Heart right ventricle (tissue), 16 donors: ENCODE results near the gene LHX4. TPM values are rescaled to one million over a fixed set of nuclear protein-coding genes. Genes with fewer than 3 reads are reported as not detected.
"Not testable (repeated sequence)": the region's sequence is repeated elsewhere in the genome, so short reads cannot be mapped to it uniquely, and the experiment has no call there.

Experiments
- ATAC-seq, 8 donors: fragments of 200-7000 bp; cut with Tn5 transposase; one replicate each; pipeline ENCODE4 v1.9.1; 2020; ENCODE audit warnings: mild to moderate bottlenecking in 8 of 8, moderate library complexity in 8 of 8, moderate number of reproducible peaks in 1 of 8
- DNase-seq, 2 donors: peaks; one replicate each; pipeline ENCODE4 v3.0.0-alpha.2; 2020
- H3K27ac ChIP-seq, 10 donors: fragments of 200-600 bp; sonication (generic) in 2 of 10; one replicate each; pipeline versions ENCODE4 v1.5.0 to v1.8.0; 2020 to 2022; ENCODE audit warnings: mild to moderate bottlenecking in 3 of 10
- H3K27me3 ChIP-seq, 7 donors: fragments of 200-600 bp; one replicate each; pipeline ENCODE4 v1.8.0; 2021 to 2022; ENCODE audit warnings: mild to moderate bottlenecking in 2 of 7
- H3K36me3 ChIP-seq, 9 donors: fragments of 200-600 bp; sonication (generic) in 1 of 9; one replicate each; pipeline versions ENCODE4 v1.5.0 to v1.8.0; 2020 to 2022; ENCODE audit warnings: mild to moderate bottlenecking in 2 of 9
- H3K4me1 ChIP-seq, 9 donors: fragments of 200-600 bp; sonication (generic) in 1 of 9; one replicate each; pipeline versions ENCODE4 v1.5.0 to v1.8.0; 2020 to 2022; ENCODE audit warnings: mild to moderate bottlenecking in 4 of 9
- H3K4me3 ChIP-seq, 10 donors: fragments of 200-600 bp; sonication (generic) in 2 of 10; one replicate each; pipeline versions ENCODE4 v1.5.0 to v1.8.0; 2020 to 2022; ENCODE audit warnings: mild to moderate bottlenecking in 7 of 10, moderate library complexity in 2 of 10
- H3K9me3 ChIP-seq, 11 donors: fragments of 200-600 bp in 10 of 11; sonication (generic) in 2 of 11; one replicate each; pipeline versions ENCODE4 v1.5.0 to v1.8.0; 2013 to 2022; ENCODE audit warnings: mild to moderate bottlenecking in 2 of 11, control low read depth in 1 of 11, moderate library complexity in 1 of 11
- CTCF ChIP-seq, 9 donors: fragments of 200-600 bp; sonication (generic) in 2 of 9; IDR thresholded peaks; one replicate each; pipeline versions ENCODE4 v1.5.0 to v1.8.0; 2021 to 2022; ENCODE audit warnings: antibody characterized with exemption in 9 of 9, mild to moderate bottlenecking in 5 of 9, moderate library complexity in 1 of 9
- WGBS, 2 donors: extraction: QIAGEN DNeasy Blood & Tissue Kit; methylation state at CpG; one replicate each; pipeline ENCODE4 v1.1.7; 2013; ENCODE audit warnings: inconsistent platforms in 1 of 2; 5-methylcytosine and 5-hydroxymethylcytosine counted together
- intact Hi-C, 10 donors: fragments of 100-400 bp; cut with DNase I; formaldehyde crosslinking; loops; one replicate each; pipeline versions ENCODE4 v1.11.1 to v1.14.2; 2022
- polyA plus RNA-seq, 2 donors: library from polyadenylated mRNA; stranded (reverse); fragments of 200-250 nt; gene quantifications; one replicate each; pipeline ENCODE4 v1.2.3, GENCODE V29; 2013
- total RNA-seq, 10 donors: library from RNA; stranded (reverse); fragmentation: NEBNext Ultra II Directional in 3 of 10; extraction: Animal tissue kit (Norgen Biotek cat#: 25700) in 3 of 10; gene quantifications; one replicate each; pipeline versions ENCODE4 v1.2.1 to v1.2.4, GENCODE V29; 2021 to 2023
- donor health status: Arrhythmogenic right ventricular cardiomyopathy.
- donor health status: ischemic (EF 13 %, LVEDD 7.1; RV severe dilation, severe dysfunction).
- donor health status: healthy with polysubstance abuse.
- donor health status: DM: no; HTN: yes; CAD: no.
- donor health status: DM: no; HTN: no; CAD: no.
- donor health status: ischemic (EF 25% LVEDD 6.9; RV normal size, moderate dysfunction).
- donor health status: ischemic (EF 25% LVEDD 5.7; RV mildly dilated, moderate dysfunction).
- donor health status: healthy.
- donor health status: DM: yes; HTN: yes; CAD: no.
- donor health status: Ischemic cardiomyopathy.
- donor health status: ischemic (EF 35%, LVEDD 5.7; RV mildly dilated, moderate dysfunction).
- donor health status: nonischemic (EF 11% LVEDD 7.7; RV severe dilation, severe dysfunction).
- donor health status: DM: yes; HTN: yes; CAD: no.
- donor health status: PGD.
- donor health status: ischemic (EF 29% LVEDD 5.4; RV normal size, mild dysfunction).
- donor health status: nonischemic (EF 23%, LVEDD 6.1; RV moderate dilation, normal function).

LHX4 gene
- total and polyA plus RNA-seq, 12 donors, result under 0.01 TPM; not detected in 11

- DNase-seq, result no peak
- intact Hi-C loops, result loop anchor here in 1 of 10 donors (10.0 kb wide), 1 partner anchor 216 kb away; no protein-coding TSS in a partner anchor
- no peaks in the 10 kb centered on the region for H3K4me1 ChIP-seq
- peaks cover 0 to 51% (median 7%) of the 10 kb centered on the region in 9 donors for H3K36me3 ChIP-seq
- no peaks in the 10 kb centered on the region for H3K27me3 ChIP-seq
- H3K4me3 ChIP-seq, result no peak overlapping the region
- no peaks in the 10 kb centered on the region for H3K9me3 ChIP-seq
- no peak for ATAC-seq
- no peak for TF ChIP-seq CTCF (IDR thresholded peaks at IDR 0.05)
- H3K27ac ChIP-seq, result no peak overlapping the region
- 89% methylated on average over 12 of the region's 12 CpGs for WGBS, 2 donors
Measured at GRCh38 chr1:180199018-180199417, 31.0 kb upstream of the LHX4 start.

GRCh38 chr1:180201451-180202200 is 28.4 kb upstream of the LHX4 start:
- no peaks in the 10 kb centered on the region for H3K9me3 ChIP-seq
- H3K4me1 ChIP-seq, result no peaks in the 10 kb centered on the region
- TF ChIP-seq CTCF (IDR thresholded peaks at IDR 0.05), result no peak
- H3K27me3 ChIP-seq, result no peaks in the 10 kb centered on the region
- H3K36me3 ChIP-seq, result peaks cover 0 to 25% (median 1%) of the 10 kb centered on the region in 9 donors
- H3K27ac ChIP-seq, result no peak overlapping the region
- H3K4me3 ChIP-seq, result no peak overlapping the region
- ATAC-seq (peak in 1 of 8 donors; percentile 19), DNase-seq (no peak)
- WGBS, 2 donors, result 93% methylated on average over 7 of the region's 7 CpGs
- intact Hi-C loops, result no loop called here

- H3K27ac ChIP-seq, H3K4me1 ChIP-seq, H3K4me3 ChIP-seq, H3K9me3 ChIP-seq, ATAC-seq, DNase-seq, H3K27me3 ChIP-seq, intact Hi-C loops: not testable (repeated sequence)
- peaks cover 0 to 15% (median 0%) of the 10 kb centered on the region in 9 donors for H3K36me3 ChIP-seq
- WGBS, 2 donors, result 94 to 95% methylated on average over 5 of the region's 5 CpGs
Measured at GRCh38 chr1:180202588-180202987, 27.5 kb upstream of the LHX4 start.

GRCh38 chr1:180204231-180204630 is 25.8 kb upstream of the LHX4 start:
- intact Hi-C loops, result no loop called here
- DNase-seq (no peak), ATAC-seq (no peak)
- no peaks in the 10 kb centered on the region for H3K36me3 ChIP-seq
- TF ChIP-seq CTCF (IDR thresholded peaks at IDR 0.05), result no peak
- H3K4me3 ChIP-seq, result no peak overlapping the region
- no peak overlapping the region for H3K27ac ChIP-seq
- 81 to 88% methylated on average over 6 of the region's 6 CpGs for WGBS, 2 donors
- H3K9me3 ChIP-seq, result no peaks in the 10 kb centered on the region
- peaks cover 0 to 8% (median 0%) of the 10 kb centered on the region in 7 donors for H3K27me3 ChIP-seq
- no peaks in the 10 kb centered on the region for H3K4me1 ChIP-seq

- intact Hi-C loops, result no loop called here
- ATAC-seq, result peak in 1 of 8 donors; percentile 7
Measured at GRCh38 chr1:180206581-180206980, 23.5 kb upstream of the LHX4 start.

More at GRCh38 chr1:180206581-180206980, 23.5 kb upstream of the LHX4 start:
- no peaks in the 10 kb centered on the region for H3K9me3 ChIP-seq
- no peak overlapping the region for H3K27ac ChIP-seq
- TF ChIP-seq CTCF (IDR thresholded peaks at IDR 0.05), result no peak
- no peaks in the 10 kb centered on the region for H3K4me1 ChIP-seq
- WGBS, 2 donors, result 89 to 92% methylated on average over 3 of the region's 3 CpGs
- no peak for DNase-seq
- H3K36me3 ChIP-seq, result no peaks in the 10 kb centered on the region
- peaks cover 0 to 21% (median 0%) of the 10 kb centered on the region in 7 donors for H3K27me3 ChIP-seq
- H3K4me3 ChIP-seq, result no peak overlapping the region
